GM19240 (cell line): ENCODE data around the gene SH3RF1.
A peak's percentile ranks its signal among the peaks of the same experiment; 100 is the strongest.
"Not testable (repeated sequence)": the region's sequence is repeated elsewhere in the genome, so short reads cannot be mapped to it uniquely, and the experiment has no call there.

Experiments
- DNase-seq: peaks from one replicate; pipeline ENCODE4 v3.0.0; 2011; ENCODE audit warnings: low spot score; ENCODE audit not compliant: insufficient read length

SH3RF1 gene

GRCh38 chr4:169270810-169271691, at the start of gene SH3RF1:
Gene SH3RF1 (minus strand): TSS chr4:169270956. CDS start chr4:169269212, 1,744 bp downstream.
- peak; percentile 36 for DNase-seq

- no peak for DNase-seq
These were observed 45.0 kb upstream of the SH3RF1 start for GRCh38 chr4:169315530-169316343.

- DNase-seq: no peak
These were observed 44.1 kb upstream of the SH3RF1 start for GRCh38 chr4:169314906-169315305.

GRCh38 chr4:169313732-169314131, 43.0 kb upstream of the SH3RF1 start:
- no peak for DNase-seq

DNA sequence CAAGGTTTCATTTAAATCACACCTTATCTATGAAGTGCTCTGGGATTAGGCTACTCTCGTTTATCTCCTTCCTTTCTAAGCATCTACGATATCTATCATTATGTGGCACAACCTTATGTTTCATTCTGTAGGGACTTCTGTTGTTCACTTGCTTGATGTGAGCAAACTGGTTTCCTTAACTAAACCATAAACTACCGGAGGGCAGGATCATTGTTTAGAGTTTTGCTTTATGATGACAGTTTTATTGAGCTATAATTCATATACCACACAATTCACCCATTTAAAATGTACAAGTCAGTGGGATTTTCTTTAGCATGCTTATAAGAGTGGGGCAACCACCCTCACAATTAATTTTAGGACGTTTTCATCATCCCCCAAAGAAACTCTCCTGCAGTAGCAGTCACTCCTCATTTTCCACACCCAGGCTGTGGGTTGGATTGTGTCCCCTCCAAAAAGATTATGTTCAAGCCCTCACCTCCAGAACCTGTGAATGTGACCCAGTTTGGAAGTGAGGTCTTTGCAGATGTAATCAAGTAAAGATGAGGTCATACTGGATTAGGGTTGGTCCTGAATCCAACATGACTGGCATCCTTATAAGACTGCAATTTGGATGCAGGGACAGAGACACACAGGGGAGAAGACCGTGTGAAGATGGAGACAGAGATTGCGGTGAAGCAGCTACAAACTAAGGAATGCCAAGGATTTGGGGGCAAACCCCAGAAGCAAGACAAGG, 42.1 kb upstream of the SH3RF1 start:
- no peak for DNase-seq

DNA sequence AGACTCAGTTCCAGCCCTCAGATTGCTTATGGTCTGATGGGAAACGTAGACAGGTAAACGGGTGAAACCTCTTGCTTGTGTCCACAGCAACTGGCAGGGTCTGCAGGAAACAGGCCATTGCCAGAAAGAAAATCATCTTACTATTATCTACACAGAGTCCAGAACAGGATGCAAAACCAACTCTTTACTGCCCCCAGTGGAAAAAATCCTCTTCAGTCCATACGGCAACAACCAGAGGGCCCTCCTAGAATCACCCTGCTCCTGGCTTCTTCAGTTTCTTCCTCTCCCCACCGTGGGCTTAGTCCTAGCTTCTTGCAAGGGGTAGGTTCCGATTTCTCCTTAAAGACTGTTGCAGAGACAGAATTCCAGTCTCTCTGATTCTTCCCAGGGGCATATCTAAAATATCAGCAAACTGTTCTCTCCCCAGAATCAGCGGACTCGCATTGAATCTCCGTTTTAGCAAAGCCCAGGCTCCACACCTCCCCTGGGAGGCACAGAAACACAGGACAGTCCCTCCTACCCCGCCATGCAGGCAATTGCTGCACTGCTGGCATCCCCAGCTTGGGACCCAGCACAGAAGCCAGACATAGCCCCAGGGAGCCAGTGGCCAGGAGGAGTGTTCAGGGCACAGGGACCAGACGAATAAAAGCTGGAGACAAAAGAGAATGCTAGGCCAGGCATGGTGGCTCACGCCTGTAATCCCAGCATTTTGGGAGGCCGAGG, 41.0 kb upstream of the SH3RF1 start:
- DNase-seq: no peak

- DNase-seq: no peak
These were observed 38.7 kb upstream of the SH3RF1 start for GRCh38 chr4:169309326-169309967.

DNA sequence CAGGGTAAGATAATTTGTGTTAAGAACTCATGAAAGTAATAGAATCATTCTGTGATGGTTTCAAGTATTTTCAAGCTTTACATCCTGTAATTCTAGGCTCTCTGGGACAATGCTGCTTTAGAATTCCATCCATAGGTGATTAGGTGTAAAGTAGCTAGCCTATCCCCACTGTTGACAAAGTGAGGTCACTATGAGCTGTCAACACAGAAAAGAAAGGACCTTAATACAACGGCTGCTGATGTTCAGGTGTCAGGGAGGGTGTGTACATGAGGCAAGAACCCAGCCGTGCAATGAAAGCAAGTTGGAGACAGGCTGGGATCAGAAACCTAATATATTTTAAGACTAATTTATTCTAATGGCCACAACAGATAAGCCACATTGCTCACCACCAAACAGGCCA, 36.8 kb upstream of the SH3RF1 start:
- DNase-seq: no peak

- no peak for DNase-seq
These were observed 34.9 kb upstream of the SH3RF1 start for GRCh38 chr4:169305651-169306050.

DNA sequence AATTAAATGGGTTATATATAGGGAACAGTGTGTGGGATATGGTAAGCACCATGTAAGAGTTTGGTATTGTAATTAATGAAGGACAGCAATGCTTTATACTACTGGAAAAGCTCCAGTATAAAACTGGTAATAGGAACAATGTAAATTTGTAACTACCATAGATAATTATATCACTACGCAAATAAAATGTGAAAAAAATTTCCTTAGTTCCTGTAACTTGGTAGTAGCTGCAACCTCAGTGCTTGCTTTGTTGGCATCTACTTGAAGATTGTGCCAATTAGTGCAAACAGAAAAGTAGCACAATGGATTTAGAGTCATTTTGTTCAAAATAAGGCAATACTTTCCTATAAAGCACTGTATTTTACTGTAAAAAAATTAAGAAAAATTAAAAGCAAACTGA, 34.4 kb upstream of the SH3RF1 start:
- no peak for DNase-seq

- DNase-seq: no peak
These were observed 25.1 kb upstream of the SH3RF1 start for GRCh38 chr4:169295822-169296221.

DNA sequence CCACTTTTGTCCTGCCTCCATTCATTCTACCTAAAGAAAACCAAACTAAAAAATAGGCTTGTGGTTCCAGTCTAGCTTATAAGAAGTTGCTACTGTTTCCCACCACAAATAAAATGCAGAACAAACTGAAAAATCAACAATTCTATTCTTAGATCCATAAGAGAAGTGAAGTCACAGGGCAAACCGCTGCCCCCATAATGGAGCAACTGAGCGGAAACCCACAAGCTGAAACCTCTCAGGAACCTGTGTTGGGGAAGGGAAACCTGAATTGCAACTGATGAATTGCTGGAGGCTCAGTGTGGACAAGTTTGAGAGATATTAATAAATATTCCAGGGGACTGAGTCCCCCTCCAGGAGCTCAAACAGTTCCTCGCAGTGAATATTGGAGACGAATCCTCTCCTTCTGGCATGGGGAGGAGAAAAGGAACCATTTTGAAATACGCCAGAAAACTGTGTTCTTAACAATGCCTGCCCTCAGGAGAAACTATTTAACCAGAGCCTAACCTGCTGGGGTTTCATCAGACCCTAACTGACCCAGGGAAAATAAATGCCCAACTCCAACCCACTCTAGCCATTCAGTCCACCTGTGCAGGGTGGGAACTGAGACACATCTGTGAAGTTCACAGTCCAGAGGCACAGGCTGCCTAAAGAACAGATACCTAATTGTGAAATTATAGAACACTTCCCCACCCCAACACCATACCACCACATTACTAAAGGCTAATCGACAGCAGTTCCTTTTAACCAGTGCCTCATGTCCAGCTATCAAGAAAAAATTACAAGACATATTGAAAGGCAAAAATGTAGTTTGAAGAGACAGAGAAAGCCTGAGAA, 22.8 kb upstream of the SH3RF1 start:
- DNase-seq: no peak

GRCh38 chr4:169287983-169288382, 17.2 kb upstream of the SH3RF1 start:
- not testable (repeated sequence) for DNase-seq

GRCh38 chr4:169286562-169287301, 16.0 kb upstream of the SH3RF1 start:
- no peak for DNase-seq

- no peak for DNase-seq
These were observed 12.4 kb upstream of the SH3RF1 start for GRCh38 chr4:169283114-169283509.

GRCh38 chr4:169282429-169283113, 11.8 kb upstream of the SH3RF1 start:
- DNase-seq: no peak

- no peak for DNase-seq
These were observed 8.4 kb upstream of the SH3RF1 start for GRCh38 chr4:169279108-169279507.

- DNase-seq: no peak
These were observed 7.9 kb upstream of the SH3RF1 start for GRCh38 chr4:169278624-169279023.
